Measurements from ENCODE around the gene KNG1.

GRCh38 chr3:186754871-186755270, 37.7 kb downstream of the KNG1 start:
- TF ChIP-seq CTCF (IDR thresholded peaks at IDR 0.05; ENCODE audit: low read depth, low read length) (no peak), POLR2A (IDR thresholded peaks at IDR 0.05; ENCODE audit: extremely low read depth, insufficient read length) (no peak), MAX (IDR thresholded peaks at IDR 0.05; ENCODE audit: low read depth, low read length) (no peak)
